ENCODE data around the gene PSD.

The PSD gene

DNA sequence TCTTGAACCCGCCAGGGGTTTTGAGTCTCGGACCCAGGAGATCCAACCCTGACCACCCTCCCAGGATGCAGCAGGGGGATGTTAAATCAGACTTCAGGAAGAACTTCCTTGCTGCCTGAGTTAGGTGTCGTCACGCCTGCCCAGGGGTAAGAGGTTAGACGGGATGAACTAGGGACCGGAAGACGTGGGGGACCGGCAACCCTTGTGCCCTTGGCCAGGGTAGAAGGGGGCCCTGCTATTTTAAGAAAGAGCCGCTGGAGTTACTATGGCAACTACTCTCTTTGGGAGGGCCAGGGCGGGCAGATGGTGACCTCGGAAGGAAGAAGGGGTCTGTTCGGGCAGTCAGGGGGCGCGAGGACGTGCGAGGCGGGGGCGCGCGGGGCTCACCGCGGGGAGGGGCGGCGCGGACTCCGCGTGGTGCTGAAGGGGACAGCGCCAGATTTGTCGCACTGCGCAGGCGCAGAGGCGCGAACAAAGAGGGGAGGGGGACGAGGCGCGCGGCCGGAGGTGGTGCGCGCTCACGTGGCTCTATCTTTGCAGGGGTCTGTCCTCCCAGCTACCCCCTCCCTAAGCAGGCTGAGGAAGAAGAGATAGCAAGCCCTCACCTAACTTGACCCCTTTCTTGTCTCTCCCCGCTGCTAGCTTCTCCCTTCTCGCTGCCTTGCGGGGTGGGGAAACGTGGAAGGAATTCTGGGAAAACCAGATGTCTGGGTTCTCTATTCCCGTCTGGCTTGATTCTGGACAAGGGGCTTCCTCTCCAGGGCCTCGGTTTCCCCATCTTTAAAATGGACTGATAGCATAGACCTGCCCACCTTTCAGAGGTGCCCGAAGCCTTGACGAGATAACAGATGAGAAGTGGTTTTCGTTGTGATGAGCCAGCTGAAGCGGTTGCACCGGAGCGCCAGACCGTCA lies 940 bp upstream of the PSD start:
- DNase-seq: peak; percentile 53

DNA sequence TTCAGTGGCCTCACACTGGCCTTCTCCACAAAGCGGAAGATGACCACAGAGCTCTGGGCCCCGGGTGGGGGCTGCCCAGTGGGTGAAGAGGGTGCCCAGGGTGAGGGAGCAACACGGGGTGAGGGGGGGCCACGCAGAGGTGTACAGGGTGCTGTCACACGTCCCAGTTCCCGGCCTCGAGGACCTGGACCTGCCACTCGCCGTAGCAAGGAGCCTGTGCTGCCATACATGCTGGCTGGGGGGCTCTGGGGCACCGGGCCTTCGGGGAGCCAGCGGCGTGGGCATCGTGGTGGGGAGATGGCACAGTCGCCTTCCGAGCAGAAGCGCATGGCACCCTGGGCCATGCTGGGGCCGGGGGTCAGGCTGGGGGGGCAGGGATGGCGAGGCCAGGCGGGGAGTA lies 1.9 kb downstream of the PSD start:
- no peak for DNase-seq

DNA sequence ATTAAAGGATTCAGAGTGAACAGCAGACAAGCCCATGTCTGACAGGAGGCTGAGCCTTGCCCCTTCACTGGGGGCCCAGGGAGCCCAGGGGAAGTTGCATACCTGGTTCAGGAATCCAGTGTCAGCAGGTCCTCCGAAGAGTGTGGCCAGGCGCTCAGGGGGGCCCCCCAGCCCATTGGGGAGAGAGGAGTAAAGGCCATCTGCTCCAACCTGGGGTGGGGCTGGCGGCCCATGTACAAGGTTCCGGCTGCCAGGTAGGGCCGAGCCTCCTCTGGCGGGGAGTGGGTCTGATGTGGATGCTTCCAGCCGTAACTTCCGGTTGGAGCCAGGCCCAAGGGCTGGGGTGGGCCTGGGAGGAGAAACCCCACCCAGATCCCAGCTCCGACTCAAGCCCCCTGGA lies 2.3 kb downstream of the PSD start:
- no peak for DNase-seq

DNA sequence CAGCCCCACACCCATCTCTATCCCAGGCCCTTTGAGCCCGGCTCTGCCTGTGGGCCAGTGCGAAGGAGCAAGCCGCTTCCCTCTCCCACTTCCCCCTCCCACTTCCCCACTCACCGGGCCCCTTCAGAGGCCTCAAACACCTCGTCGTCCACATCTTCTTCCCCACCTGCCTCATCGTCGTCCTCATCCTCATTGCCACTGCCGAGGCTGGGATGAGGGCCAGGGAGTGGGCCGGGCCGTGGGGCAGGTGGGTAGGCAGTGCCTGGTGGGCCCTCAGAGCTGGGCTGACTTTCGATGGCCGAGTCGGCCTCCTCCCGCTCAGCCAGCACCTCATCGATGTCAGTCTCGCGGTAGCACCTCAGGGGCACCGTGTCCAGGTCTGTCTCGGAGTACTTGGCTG lies 3.8 kb downstream of the PSD start:
- no peak for DNase-seq

DNA sequence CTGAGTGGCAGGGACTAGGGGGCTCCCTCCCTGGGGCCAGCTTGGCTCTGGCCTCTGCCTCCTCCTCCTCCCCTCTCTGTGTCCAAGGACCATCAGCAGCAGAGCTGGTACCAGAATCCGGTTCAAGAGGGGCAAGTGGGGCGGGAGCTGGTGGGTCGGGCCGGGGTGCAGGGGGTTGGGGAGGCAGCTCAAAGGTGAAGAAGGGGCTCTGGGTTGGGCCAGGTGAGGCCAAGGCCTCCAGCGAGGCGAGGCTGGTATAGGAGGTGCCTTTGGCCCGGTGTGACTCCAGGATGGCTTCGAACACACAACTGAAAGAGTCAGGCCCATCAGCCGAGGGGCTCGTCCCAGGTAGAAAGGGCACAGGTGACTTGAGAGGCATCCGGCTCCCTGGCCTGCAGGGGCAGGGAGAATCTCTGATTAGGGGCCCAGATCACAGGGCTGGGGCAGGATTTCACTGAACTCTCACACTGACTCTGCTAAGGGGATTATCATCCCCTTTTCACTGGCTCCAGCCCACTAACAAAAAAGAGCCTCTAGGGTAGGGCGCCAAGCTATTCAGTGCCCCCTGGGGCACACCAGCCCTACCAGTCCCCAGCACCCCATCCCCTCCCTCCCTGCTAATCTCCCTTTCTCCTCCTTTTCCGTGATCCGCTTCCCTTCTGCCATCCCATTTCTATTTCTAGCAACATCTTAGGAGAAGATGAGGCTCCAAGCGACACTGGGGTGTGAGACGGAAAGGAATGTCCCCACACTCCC lies 4.6 kb downstream of the PSD start:
- DNase-seq: no peak

DNA sequence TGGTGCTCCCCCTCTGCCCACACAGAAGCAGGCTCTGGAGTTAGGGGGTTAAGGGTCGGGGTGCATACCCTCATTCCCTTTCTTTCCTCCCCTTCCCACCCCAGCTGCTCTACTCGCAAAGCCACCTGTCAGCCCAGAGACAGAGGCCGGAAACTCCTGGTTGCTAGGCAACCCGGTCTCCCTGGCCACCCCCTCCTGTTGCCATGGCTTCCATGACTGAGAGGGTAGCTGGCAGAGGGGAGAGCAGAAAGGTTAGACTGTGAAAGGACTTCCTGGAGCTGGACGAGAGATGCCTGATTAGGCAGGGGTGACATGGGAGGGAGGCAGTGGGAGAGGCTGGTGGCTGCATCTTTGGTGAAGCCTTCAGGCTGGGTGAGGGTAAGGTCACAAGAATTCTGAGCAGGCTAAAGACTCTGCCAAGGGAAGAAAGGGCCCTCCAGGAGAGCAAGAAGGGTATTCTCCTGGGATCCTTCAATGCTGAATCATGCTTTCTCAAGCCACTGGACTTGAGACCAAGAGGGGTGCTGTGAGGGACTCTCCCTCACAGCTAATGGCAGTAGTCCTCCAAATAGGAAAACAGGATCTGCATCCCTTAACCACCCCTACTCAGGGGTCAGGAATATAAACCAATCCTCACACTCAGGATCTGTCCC lies 5.4 kb downstream of the PSD start:
- DNase-seq: no peak

DNA sequence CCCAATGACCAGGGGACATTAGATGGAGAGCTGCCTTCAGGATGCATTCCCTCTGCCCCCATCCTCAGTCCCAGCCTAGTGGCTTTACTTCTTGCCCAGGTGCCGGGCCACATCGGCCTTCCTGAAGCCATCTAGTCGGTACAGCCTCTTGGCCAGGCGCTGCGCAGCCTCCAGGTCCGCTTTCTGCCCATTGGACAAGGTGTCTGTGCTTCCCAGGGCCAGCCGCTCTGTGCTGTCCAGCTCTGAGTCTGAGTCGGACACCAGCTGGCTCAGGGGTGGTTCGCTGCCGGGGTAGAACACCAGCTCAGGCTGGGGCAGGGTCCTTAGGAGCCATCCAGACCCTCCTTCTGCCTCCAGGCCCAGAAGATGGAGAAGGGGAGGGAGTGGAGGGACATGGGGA lies 6.3 kb downstream of the PSD start:
- DNase-seq: no peak

DNA sequence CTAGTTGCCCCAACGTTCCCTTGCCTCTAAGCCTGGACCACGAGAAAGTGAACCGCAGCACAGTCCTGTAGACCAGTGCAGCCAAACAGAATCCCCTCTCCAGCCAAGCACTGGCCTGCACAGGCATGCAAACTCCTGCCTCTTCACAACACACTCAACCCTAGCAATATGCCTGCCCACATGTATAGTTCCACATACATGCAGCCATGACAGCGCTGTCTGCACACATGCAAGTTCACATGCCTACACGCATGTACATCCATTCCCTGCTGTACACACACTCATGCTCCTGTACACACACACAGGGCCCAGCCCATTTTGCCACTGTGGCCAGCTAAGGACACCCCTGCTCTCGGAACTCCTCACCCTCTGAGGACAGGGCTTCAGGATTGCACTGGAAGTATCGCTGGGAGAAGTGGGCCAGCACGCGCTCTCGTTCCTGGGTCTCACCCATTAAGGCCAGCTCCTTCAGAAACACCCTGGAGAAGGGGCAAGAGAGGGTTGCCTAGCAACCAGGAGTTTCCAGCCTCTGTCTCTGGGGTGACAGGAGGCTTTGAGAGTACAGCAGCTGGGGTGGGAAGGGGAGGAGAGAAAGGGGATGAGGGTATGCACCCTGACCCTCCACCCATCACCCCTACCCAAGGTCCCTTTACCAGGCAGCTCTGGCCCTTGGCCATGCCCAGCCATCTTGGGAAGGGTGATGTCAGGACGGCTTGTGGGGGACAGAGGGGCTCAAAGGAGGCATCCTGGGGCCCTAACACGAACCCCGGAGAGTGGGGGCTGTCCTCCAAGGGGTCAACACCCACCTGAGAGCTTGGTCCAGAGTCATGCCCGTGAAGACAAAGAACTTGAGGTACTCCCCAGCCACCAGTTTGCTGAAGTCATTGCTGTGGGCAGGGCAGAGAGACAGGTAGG lies 7.0 kb downstream of the PSD start:
- DNase-seq: no peak

DNA sequence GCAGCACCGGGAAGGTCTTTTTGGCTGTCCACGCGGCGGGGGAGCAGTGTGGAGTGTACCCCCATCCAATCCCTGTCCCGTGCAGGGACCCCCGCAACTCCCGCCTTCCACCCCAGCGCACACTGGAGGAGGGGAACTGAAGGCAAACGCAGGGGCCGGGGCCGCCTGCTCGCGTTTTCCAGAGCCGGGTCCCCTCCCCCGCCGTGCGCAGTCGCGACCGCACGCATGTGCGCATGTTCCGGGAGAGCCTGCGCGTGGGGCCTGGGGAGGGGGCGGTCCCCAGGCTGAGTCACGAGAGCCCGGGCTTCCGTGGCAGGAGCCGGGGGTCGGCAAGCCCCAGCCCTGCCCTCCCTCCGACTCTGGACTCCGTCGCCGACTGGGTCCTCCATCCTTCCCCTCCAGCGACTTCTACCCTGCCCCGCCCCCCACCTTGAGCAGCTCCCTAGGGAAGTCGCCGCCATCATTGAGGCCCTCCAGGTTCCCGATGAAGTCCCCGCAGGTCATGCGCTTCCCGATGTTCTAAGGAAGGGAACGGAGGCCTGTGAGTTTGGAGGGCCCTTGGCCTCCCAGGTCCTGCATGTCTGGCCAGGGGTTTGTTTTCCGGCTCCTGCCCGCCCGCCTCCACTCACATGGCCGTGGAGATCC lies 8.0 kb downstream of the PSD start:
- DNase-seq: peak; percentile 69

DNA sequence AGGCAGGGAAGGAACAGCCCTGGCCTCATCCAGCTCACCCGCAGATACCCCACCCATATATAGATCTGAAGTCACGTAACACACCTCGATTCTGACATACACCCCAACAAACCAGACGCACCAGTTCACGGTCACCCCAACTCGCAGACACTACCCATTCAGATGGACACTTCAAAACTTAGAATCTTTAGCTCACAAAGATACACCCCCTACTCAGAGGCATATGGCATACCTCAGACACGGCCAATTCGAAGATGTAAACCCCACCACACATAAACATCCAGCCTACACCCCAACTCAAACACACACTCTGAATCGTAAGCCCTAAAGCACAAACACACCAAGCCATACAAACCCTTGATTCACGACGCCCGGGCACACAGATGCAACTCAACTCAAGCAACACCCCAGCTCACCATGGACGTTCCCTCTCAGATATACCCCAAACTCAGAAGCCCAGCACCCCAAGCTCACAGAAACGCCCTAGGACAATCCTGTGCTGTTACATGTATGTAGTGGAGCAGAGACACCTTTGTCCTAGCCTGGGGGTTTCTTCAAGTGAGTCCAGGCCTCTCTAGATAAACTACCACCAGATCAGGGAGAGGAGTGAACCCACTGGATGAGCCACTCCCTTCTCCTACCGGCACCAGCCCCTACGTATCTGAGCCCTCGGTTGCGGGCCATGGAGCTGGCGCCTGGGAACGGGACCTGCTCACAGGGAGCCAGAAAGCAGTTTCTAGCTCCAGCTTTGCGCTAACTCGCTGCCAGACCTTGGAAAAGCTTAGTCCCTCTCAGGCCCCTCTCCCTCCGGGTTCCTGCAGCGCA lies 8.8 kb downstream of the PSD start:
- no peak for DNase-seq

DNA sequence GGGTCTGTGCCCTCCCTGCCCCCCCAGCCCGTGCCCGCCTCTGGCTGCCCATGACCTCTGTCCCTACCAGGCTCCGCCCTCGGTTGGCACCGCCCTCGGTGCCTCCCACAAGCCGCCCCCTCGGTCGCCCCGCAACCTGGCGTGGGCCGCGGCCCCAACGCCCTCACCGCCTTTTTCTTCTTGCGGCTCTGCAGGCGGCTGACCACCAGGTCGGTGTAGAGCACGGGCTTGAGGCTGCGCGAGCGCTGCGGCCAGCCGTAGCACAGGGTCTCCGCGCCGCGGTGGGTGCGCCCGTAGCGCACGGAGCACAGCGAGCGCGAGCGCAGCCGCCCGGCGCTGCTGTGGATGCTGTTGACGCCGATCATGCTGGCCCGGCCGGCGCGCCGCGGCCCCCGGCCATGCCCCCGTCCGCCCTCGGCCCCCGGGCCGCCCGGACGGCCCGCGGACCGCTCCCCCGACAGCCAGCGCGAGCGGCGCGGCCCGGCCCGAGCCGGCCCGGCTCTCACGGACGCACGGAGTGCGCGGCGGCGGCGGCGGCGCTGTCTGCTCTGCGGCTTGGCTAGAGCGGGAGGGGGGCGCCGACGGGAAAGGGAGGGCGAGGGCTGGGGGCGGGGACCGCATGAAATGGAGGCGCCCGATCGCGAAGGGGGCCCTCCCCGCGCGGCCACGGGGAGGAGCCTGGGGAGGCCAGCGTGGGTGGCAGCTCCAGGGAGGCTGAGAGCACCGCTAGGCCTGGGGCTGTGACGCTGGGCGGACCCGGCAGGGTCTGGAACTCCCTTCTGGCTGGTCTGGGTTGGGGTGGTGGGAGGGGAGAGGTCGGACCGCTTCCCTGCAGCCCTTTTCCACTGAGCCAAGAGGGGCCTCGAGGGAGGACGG lies 9.6 kb downstream of the PSD start:
- DNase-seq: peak; percentile 78

DNA sequence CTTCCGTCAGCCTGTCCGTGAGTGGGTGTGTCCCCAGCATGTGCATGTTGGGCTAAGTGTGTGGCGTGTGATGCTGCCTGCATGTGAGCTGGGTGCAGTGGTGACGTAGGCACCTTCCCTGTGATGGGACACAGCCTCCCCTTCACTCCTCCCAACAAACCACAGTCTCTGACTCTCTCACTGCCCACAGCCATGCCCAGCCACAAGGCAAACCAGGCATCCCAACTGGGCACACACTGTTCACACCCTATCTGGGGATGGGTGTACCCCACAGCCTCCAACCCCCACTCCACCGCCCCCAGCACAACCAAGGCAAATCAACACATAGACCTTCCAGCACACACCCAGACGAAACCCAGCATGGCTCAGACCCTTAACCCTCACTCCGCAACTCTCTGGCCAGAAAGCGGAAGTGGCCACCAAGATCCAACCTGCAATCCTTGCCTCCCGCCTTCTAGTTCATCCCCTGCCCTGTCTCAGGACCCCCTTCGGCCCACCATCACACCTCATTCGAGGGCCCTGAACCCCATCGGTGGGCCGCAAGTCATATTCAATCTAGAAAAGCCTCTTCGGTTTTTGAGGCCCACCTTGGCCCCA lies 10.4 kb downstream of the PSD start:
- no peak for DNase-seq

DNA sequence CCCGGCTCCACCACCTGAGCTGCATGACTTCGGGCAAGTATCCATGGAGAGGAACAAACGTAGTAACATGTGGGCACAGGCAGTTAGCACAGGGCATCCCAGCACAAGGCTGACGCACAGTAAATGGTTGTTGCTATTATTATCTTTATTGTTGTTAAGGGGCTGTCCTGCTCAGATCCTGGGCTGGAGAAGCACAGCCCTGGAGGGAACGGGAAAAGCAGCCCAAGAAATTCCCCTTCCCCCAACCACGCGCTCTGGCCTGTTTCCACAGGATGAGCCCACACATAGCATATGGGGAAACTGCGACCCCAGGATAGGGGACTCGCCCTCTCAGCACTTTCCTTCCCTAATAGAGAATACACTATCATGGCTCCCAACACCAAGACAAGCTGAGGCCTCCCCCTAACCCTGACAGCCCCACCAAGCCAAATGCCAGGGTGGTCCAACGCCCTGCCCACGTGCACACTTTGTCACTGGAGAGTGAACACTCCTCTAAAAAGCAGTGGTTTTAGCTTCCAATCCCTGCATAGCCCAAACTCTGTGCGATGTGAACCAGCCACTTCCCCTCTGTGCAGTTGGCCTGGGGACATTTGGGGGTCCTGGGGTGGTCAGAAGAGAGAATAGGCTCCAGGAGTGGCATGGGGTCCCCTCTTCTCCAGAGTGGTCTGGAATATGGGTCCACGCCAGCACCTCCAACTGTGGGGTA lies 11.0 kb downstream of the PSD start:
- DNase-seq: no peak

DNA sequence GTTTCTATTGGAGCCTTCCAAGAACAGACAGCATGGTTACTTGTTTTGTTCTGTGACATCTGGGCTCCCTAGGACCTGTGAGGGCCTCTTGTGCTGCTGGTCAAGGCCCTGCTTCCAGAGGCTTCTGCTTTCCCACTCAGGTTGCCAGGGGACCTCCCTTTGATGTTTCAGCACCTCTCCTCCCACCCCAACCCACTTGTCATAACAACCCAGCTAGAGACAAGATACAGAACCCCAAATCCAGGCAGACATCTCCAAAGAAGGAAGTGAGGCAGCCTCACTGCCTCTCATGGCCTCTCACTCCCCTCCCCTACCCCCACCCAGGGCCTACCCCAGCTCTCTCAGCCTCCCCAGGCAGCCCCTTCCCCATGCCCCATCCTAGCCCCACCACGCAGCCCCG lies 11.8 kb downstream of the PSD start:
- no peak for DNase-seq

DNA sequence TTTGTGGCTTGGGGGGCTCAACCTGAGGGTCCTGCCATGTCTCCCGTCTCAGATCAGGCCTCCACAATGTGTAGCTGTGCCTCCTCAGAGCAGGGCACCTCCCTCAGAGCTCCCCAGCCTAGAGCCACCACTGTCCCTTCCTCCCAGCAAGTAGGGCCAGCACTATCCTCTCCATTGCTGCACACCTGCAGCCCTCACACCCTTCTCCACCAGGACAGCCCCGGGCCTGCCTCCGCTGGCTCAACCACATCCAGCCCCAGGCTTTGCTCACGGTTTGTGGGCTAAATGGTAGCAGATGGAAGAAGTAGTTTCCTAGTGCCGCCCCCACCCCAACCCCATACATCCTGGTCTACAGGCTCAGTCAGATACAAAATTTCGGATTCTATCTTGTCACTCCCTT lies 13.0 kb downstream of the PSD start:
- no peak for DNase-seq

DNA sequence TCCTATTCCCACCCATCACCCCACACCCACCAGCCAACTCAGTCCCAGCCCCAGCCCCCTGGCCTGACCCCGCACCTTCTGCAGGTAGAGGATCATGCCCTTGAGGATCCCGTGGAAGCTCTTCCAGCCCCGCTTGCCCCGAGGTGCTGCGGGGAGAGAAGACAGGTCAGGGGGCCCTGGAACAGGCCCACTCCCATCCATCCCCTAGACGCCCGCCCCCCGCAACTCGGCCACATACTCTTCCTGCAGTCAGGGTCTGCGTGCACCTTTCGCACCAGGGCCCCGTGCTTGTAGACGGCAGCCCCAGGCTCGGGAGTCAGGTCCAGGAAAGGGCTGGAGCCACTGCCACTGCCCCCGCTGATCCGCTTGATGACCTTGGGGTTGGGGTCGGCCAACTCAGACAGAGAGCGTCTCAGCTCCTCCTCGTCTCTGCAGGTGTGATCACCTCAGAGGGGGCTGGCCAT lies 13.4 kb downstream of the PSD start:
- no peak for DNase-seq

DNA sequence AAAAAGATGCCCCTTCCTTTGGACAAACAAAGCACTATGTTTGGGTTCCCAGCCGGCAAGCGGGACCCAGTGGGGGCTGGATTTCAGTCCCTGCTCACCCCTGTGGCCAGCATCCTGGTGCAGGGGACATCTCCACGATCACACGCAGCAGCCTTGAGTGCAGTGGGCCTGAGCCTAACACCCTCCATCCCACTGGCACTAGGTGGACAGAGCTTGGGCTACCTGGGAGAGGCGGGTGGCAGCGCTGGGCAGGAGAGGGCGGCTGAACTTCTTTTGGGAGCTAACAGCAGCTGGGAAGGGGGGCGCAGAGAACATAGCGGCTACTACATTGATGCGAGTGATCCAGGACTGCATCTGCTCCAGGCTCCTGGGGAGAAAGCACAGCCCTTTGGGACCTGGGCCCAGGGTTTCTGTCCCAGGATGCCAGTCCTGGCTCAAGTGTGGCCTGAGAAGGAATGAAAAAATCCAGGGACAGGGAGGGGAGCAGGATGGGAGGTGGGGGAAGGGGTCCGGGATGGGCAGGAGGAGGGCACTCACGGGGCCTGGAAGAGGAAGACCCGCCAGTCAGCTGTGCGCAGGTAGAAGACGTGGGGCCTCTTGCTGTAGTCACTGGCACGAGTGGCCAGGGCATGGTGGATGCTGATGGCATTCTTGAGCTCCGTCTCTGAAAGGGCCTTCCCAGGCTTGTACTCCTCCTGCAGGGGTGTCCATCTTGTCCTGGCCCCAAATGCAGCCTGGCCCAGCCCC lies 14.1 kb downstream of the PSD start:
- DNase-seq: no peak

DNA sequence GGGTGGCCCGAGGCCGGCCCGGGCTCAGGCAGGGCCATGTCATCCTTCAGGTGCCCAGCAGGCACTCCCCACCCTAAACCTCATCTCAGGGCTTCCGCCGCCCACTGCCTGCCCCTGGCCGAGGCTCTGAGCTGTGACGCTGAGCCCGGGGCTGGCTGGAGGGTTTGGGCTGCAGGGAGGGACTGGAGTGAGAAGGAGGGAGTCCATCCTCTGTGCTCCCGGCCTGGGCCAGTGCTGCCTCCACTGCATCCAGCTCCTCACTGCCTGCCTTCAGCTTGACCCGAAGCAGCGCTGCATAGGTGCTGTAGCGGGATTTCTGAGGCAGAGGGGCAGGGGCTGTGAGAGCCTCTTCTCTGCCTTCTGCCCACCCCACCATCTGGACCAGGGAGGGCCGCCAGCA lies 15.5 kb downstream of the PSD start:
- no peak for DNase-seq

Measured in activated T-cell treated with anti-CD3 and anti-CD28 coated beads for 4 hours (primary cell).